GM12865 (cell line): ENCODE results near the gene CDT1.

ENCODE experiments used
- DNase-seq: peaks from one replicate; pipeline ENCODE4 v3.0.0; 2010; ENCODE audit warnings: low read depth
- H3K4me3 ChIP-seq: 2 replicates; pipeline ENCODE4 v1.5.1; 2011; ENCODE audit warnings: mild to moderate bottlenecking, low read depth, low read length, control low read depth
- CTCF ChIP-seq: IDR thresholded peaks from 2 replicates; pipeline ENCODE4 v1.5.1; 2011; ENCODE audit warnings: low read length, control low read depth, low read depth, inconsistent platforms; ENCODE audit not compliant: insufficient read depth; ENCODE audit errors: missing control alignments

The CDT1 gene

DNA sequence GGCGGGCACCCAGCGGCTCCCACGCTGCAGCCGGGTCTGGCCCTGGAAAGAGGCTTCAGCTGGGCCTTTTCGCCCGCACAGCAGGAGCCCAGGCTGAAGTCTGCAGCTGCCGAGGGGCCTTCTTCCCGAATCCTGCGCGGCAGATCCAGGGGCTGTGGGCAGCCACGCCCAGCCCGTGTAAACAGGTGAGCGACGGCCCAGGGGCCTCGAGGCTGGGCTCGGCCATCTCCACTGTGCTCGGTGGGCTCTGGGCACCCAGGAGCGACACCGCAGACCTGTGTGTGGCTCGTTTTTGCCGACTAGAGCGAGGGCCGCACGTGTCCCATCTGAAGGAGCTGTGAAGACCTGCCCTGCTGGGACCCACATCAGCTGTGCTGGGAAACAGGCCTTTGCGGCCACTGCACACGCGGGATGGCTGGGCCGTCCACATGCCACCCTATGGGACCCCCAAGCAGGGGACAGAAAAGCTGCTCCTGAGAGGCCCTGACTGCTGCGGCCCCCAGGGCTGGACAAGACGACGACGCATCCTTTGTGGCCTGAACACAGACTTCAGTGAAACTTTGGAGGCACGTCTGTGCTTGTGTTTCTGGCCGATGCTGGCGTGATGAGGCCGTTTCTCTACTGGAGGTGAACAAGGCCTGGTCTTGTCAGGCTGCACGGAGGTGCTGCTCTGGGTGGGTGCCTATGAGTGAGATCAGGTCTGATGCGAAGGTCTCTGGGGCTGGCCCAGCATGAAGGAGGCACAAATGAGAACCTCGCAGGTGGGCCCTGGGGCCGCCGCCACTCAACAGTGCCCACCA, 13.3 kb downstream of the CDT1 start:
- no peak for DNase-seq
- H3K4me3 ChIP-seq = no peak overlapping the region
- no peak for TF ChIP-seq CTCF

DNA sequence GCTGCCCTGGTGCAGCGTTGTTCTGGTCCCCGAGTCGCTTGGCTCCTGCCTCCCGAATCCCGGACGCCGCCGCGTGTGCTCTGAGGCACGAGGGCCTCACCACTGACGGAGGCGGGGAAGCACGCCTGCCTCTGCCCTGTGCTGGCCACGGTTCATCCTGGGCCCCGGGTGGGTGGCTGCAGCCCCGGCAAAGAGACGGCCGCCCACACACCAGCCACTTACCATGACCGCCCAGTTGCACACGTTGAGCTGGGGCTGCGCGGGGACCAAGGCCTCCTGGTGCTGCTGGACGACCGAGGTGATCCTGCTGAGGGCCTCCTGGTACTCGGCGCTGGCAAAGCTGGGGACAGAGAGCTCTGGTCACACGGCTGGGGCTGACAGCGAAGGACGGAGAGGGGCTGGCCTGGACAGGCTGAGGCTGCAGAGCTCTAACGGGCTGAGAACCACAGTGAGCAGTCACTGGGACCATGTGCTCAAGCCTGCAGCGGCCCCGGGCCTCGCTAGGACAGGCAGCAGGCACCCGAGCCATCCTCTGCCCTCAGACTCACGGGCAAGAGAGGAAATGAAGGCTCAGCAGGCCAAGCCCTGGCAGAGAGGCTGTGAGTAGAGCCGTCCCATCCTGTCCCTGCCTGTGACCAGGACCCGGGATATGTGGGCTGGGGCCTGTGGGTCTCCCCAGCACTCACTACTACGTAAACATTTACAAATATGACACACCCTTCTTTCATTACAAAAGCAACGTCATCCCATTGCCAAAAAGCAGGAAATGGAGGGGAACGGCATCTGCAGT, 14.4 kb downstream of the CDT1 start:
- no peak for TF ChIP-seq CTCF
- DNase-seq = no peak
- H3K4me3 ChIP-seq = no peak overlapping the region

DNA sequence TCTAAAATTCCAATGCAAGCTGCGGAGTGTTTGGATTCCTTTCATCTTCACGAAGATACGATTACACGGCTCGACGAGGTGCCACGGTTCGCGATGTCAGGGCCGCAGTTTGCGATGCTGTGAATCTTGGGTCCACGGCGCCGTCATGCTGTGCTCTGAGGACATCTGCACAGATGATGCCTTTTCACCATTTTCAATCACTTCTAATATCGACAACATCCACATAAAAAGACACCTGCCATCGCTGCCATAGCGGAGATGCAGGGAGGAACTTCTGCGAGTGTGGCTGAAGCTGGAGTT, 14.9 kb downstream of the CDT1 start:
- no peak for TF ChIP-seq CTCF
- no peak overlapping the region for H3K4me3 ChIP-seq
- no peak for DNase-seq

DNA sequence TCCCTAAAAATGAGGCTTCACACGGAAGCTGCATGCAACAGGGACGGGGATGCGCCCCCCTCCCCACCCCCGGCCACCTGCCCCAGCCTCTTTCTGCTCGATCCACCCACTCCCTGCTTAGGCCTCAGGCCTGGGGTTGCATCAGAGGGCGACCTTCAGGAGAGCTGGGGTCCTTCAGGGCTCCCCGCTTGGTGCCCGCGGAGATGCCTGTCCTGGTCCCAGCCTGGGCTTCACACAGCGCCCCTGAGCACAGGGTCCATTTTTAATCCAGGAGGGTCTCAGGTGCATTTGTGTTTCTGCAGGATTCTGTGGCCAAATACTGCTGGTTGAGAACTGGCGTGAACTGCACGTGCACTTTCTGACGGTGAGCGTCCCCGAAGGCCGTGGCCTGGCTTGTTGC, 15.5 kb downstream of the CDT1 start:
- no peak overlapping the region for H3K4me3 ChIP-seq
- DNase-seq = no peak
- TF ChIP-seq CTCF = no peak

DNA sequence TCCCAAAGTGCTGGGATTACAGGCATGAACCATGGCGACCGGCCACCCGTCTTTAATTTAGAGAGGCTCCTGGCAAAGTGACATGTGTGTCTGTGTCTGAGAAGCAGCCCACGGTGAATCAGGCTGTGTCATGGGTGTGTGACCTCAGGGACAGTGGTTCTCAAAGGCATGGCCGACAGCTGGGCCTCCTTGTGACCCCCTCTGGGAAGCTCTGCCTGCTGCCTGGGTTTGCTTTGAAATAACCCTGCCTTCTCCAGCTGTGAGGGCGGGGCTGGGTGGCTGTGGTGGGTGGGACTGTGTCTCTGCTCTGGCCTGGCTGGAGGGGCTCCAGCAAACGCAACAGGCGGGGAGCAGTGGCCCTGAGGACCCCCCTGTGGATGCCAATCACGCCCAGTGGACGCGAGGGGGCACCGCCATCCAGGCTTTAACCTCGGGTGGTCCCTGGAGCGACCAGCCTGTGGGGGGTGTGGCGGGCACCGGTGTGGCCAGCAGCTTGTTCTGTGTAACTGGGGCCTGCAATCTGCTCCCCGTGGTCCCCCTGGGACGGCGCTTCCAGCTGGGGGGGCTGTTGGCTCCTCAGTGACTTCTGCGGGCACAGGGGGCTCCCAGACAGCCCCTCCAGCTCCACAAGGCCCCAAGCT, 16.9 kb downstream of the CDT1 start:
- no peak for TF ChIP-seq CTCF
- no peak for DNase-seq
- no peak overlapping the region for H3K4me3 ChIP-seq

- no peak for DNase-seq
- TF ChIP-seq CTCF = no peak
- H3K4me3 ChIP-seq = no peak overlapping the region
Measured at GRCh38 chr16:88821168-88821850, 17.7 kb downstream of the CDT1 start.
